ENCODE data around the gene EIF5B.
A peak's percentile ranks its signal among the peaks of the same experiment; 100 is the strongest.

EIF5B gene

GRCh38 chr2:99422599-99422998 is 85.4 kb downstream of the EIF5B start:
- H3K27ac Mint-ChIP-seq: no peak overlapping the region
- no peak for DNase-seq
- ATAC-seq: no peak
- H3K4me3 Mint-ChIP-seq: no peak overlapping the region
- H3K4me1 Mint-ChIP-seq: no peaks in the 10 kb centered on the region
- no peaks in the 10 kb centered on the region for H3K9me3 Mint-ChIP-seq
- H3K27me3 Mint-ChIP-seq: no peaks in the 10 kb centered on the region

GRCh38 chr2:99424371-99424770 is 87.2 kb downstream of the EIF5B start:
- Mint-ChIP-seq H3K4me3 (no peak overlapping the region), H3K4me1 (no peaks in the 10 kb centered on the region), H3K27me3 (no peaks in the 10 kb centered on the region), H3K27ac (peak overlapping the region; percentile 42 to 46), H3K9me3 (no peaks in the 10 kb centered on the region)
- DNase-seq (no peak), ATAC-seq (no peak)

- H3K27ac Mint-ChIP-seq: no peak overlapping the region
- no peaks in the 10 kb centered on the region for H3K27me3 Mint-ChIP-seq
- ATAC-seq: no peak
- H3K4me3 Mint-ChIP-seq: no peak overlapping the region
- no peaks in the 10 kb centered on the region for H3K4me1 Mint-ChIP-seq
- H3K9me3 Mint-ChIP-seq: no peaks in the 10 kb centered on the region
- no peak for DNase-seq
Observed at GRCh38 chr2:99425022-99425421, 87.8 kb downstream of the EIF5B start.

- H3K4me1 Mint-ChIP-seq: peaks cover 11% of the 10 kb centered on the region
- no peak overlapping the region for H3K4me3 Mint-ChIP-seq
- peak overlapping the region in 1 of 2 donors; percentile 77 for H3K27ac Mint-ChIP-seq
- ATAC-seq: no peak
- no peaks in the 10 kb centered on the region for H3K27me3 Mint-ChIP-seq
- DNase-seq: no peak
- no peaks in the 10 kb centered on the region for H3K9me3 Mint-ChIP-seq
Observed at GRCh38 chr2:99430614-99431291, 93.6 kb downstream of the EIF5B start.

- H3K27ac Mint-ChIP-seq: peak overlapping the region in 1 of 2 donors; percentile 14
- no peaks in the 10 kb centered on the region for H3K9me3 Mint-ChIP-seq
Observed at GRCh38 chr2:99431587-99432275, 94.5 kb downstream of the EIF5B start.

GRCh38 chr2:99433340-99433739 is 96.2 kb downstream of the EIF5B start:
- Mint-ChIP-seq H3K27me3 (no peaks in the 10 kb centered on the region), H3K9me3 (no peaks in the 10 kb centered on the region)

More at GRCh38 chr2:99431587-99432275, 94.5 kb downstream of the EIF5B start:
- H3K27me3 Mint-ChIP-seq: no peaks in the 10 kb centered on the region
- ATAC-seq: no peak
- no peak overlapping the region for H3K4me3 Mint-ChIP-seq
- DNase-seq: no peak
- H3K4me1 Mint-ChIP-seq: peaks cover 11% of the 10 kb centered on the region

GRCh38 chr2:99436874-99437273 is 99.7 kb downstream of the EIF5B start:
- H3K9me3 Mint-ChIP-seq: no peaks in the 10 kb centered on the region
- H3K4me1 Mint-ChIP-seq: no peaks in the 10 kb centered on the region
- no peak overlapping the region for H3K4me3 Mint-ChIP-seq
- no peaks in the 10 kb centered on the region for H3K27me3 Mint-ChIP-seq
- ATAC-seq (no peak), DNase-seq (no peak)
- no peak overlapping the region for H3K27ac Mint-ChIP-seq

More at GRCh38 chr2:99433340-99433739, 96.2 kb downstream of the EIF5B start:
- no peak overlapping the region for H3K4me3 Mint-ChIP-seq
- no peak for ATAC-seq
- H3K27ac Mint-ChIP-seq: peak overlapping the region in 1 of 2 donors; percentile 54
- no peak for DNase-seq
- peaks cover 11% of the 10 kb centered on the region for H3K4me1 Mint-ChIP-seq

- DNase-seq (no peak), ATAC-seq (no peak)
- Mint-ChIP-seq H3K27me3 (no peaks in the 10 kb centered on the region), H3K9me3 (no peaks in the 10 kb centered on the region), H3K4me3 (no peak overlapping the region), H3K27ac (no peak overlapping the region), H3K4me1 (peaks cover 14% of the 10 kb centered on the region)
Observed at GRCh38 chr2:99439971-99440505, 102.8 kb downstream of the EIF5B start.

- no peak overlapping the region for H3K4me3 Mint-ChIP-seq
- H3K4me1 Mint-ChIP-seq: peaks cover 19% of the 10 kb centered on the region
Observed at GRCh38 chr2:99442837-99443236, 105.6 kb downstream of the EIF5B start.

GRCh38 chr2:99444222-99444621 is 107.0 kb downstream of the EIF5B start:
- Mint-ChIP-seq H3K4me1 (peaks cover 19% of the 10 kb centered on the region), H3K4me3 (no peak overlapping the region), H3K9me3 (no peaks in the 10 kb centered on the region), H3K27me3 (no peaks in the 10 kb centered on the region), H3K27ac (peak overlapping the region in 1 of 2 donors; percentile 51)
- no peak for DNase-seq
- no peak for ATAC-seq

More at GRCh38 chr2:99442837-99443236, 105.6 kb downstream of the EIF5B start:
- no peak for ATAC-seq
- Mint-ChIP-seq H3K27me3 (no peaks in the 10 kb centered on the region), H3K9me3 (no peaks in the 10 kb centered on the region), H3K27ac (no peak overlapping the region)
- DNase-seq: no peak

- DNase-seq: no peak
- no peaks in the 10 kb centered on the region for H3K9me3 Mint-ChIP-seq
- H3K4me1 Mint-ChIP-seq: peaks cover 19% of the 10 kb centered on the region
- H3K27me3 Mint-ChIP-seq: no peaks in the 10 kb centered on the region
- no peak for ATAC-seq
- no peak overlapping the region for H3K4me3 Mint-ChIP-seq
- H3K27ac Mint-ChIP-seq: no peak overlapping the region
Observed at GRCh38 chr2:99445065-99445464, 107.9 kb downstream of the EIF5B start.

- Mint-ChIP-seq H3K4me1 (peaks cover 19% of the 10 kb centered on the region), H3K27ac (no peak overlapping the region), H3K27me3 (no peaks in the 10 kb centered on the region), H3K9me3 (no peaks in the 10 kb centered on the region), H3K4me3 (no peak overlapping the region)
- no peak for DNase-seq
- no peak for ATAC-seq
Observed at GRCh38 chr2:99448556-99448955, 111.4 kb downstream of the EIF5B start.

- Mint-ChIP-seq H3K4me1 (peaks cover 6% of the 10 kb centered on the region), H3K9me3 (no peaks in the 10 kb centered on the region), H3K27ac (no peak overlapping the region), H3K4me3 (no peak overlapping the region), H3K27me3 (no peaks in the 10 kb centered on the region)
- ATAC-seq (no peak), DNase-seq (no peak)
Observed at GRCh38 chr2:99450199-99450598, 113.0 kb downstream of the EIF5B start.
